Measurements from ENCODE around the gene HERC6.

DNA sequence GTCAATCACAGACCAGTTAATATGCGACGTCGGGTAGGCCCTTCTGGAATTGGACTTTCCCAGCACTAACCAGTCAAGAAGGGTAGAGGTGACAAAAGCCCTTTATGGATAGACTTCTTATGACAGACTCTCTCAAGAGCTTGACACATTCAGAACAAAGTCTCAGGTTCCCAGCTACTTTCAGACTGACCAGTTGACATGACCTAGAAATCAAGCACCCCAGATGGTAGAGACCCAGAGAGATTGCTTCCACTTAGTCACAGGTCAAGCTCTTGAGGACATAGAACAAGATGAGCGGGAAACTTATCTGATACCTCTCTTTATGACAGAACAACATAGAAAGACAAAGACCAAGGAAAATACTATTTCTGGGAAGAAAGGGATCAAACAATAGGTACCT lies 21.4 kb upstream of the HERC6 start:
- TF ChIP-seq, protein P1, sequence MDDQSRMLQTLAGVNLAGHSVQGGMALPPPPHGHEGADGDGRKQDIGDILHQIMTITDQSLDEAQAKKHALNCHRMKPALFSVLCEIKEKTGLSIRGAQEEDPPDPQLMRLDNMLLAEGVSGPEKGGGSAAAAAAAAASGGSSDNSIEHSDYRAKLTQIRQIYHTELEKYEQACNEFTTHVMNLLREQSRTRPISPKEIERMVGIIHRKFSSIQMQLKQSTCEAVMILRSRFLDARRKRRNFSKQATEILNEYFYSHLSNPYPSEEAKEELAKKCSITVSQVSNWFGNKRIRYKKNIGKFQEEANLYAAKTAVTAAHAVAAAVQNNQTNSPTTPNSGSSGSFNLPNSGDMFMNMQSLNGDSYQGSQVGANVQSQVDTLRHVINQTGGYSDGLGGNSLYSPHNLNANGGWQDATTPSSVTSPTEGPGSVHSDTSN (CRISPR knock-in tag; IDR thresholded peaks at IDR 0.05) = no peak
- TF ChIP-seq, protein P2, sequence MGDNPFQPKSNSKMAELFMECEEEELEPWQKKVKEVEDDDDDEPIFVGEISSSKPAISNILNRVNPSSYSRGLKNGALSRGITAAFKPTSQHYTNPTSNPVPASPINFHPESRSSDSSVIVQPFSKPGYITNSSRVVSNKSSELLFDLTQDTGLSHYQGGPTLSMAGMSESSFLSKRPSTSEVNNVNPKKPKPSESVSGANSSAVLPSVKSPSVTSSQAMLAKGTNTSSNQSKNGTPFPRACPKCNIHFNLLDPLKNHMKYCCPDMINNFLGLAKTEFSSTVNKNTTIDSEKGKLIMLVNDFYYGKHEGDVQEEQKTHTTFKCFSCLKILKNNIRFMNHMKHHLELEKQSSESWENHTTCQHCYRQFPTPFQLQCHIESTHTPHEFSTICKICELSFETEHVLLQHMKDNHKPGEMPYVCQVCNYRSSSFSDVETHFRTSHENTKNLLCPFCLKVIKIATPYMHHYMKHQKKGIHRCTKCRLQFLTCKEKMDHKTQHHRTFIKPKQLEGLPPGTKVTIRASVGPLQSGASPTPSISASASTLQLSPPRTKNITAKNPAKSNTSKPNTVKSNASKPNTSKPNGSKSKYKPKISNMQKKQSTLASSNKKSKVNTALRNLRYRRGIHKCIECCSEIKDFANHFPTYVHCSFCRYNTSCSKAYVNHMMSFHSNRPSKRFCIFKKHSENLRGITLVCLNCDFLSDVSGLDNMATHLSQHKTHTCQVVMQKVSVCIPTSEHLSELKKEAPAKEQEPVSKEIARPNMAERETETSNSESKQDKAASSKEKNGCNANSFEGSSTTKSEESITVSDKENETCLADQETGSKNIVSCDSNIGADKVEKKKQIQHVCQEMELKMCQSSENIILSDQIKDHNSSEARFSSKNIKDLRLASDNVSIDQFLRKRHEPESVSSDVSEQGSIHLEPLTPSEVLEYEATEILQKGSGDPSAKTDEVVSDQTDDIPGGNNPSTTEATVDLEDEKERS (tag by site-specific recombination; IDR thresholded peaks at IDR 0.05) = no peak
- TF ChIP-seq ZNF48 (tag by site-specific recombination; IDR thresholded peaks at IDR 0.05) (no peak), ZNF10 (tag by site-specific recombination; IDR thresholded peaks at IDR 0.05) (no peak), ZNF830 (tag by site-specific recombination; IDR thresholded peaks at IDR 0.05; ENCODE audit: low read depth) (no peak), ZNF621 (tag by site-specific recombination; IDR thresholded peaks at IDR 0.05) (no peak), ZNF623 (tag by site-specific recombination; IDR thresholded peaks at IDR 0.05) (no peak)
- TF ChIP-seq, protein P3, sequence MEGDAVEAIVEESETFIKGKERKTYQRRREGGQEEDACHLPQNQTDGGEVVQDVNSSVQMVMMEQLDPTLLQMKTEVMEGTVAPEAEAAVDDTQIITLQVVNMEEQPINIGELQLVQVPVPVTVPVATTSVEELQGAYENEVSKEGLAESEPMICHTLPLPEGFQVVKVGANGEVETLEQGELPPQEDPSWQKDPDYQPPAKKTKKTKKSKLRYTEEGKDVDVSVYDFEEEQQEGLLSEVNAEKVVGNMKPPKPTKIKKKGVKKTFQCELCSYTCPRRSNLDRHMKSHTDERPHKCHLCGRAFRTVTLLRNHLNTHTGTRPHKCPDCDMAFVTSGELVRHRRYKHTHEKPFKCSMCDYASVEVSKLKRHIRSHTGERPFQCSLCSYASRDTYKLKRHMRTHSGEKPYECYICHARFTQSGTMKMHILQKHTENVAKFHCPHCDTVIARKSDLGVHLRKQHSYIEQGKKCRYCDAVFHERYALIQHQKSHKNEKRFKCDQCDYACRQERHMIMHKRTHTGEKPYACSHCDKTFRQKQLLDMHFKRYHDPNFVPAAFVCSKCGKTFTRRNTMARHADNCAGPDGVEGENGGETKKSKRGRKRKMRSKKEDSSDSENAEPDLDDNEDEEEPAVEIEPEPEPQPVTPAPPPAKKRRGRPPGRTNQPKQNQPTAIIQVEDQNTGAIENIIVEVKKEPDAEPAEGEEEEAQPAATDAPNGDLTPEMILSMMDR (tag by site-specific recombination; IDR thresholded peaks at IDR 0.05) = no peak
- TF ChIP-seq, protein P4, sequence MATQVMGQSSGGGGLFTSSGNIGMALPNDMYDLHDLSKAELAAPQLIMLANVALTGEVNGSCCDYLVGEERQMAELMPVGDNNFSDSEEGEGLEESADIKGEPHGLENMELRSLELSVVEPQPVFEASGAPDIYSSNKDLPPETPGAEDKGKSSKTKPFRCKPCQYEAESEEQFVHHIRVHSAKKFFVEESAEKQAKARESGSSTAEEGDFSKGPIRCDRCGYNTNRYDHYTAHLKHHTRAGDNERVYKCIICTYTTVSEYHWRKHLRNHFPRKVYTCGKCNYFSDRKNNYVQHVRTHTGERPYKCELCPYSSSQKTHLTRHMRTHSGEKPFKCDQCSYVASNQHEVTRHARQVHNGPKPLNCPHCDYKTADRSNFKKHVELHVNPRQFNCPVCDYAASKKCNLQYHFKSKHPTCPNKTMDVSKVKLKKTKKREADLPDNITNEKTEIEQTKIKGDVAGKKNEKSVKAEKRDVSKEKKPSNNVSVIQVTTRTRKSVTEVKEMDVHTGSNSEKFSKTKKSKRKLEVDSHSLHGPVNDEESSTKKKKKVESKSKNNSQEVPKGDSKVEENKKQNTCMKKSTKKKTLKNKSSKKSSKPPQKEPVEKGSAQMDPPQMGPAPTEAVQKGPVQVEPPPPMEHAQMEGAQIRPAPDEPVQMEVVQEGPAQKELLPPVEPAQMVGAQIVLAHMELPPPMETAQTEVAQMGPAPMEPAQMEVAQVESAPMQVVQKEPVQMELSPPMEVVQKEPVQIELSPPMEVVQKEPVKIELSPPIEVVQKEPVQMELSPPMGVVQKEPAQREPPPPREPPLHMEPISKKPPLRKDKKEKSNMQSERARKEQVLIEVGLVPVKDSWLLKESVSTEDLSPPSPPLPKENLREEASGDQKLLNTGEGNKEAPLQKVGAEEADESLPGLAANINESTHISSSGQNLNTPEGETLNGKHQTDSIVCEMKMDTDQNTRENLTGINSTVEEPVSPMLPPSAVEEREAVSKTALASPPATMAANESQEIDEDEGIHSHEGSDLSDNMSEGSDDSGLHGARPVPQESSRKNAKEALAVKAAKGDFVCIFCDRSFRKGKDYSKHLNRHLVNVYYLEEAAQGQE (tag by site-specific recombination; IDR thresholded peaks at IDR 0.05) = no peak

Measured in HEK293 (cell line).